ENCODE measurements around the gene NKIRAS2.

NKIRAS2 gene

GRCh38 chr17:41985919-41986318 is 34.0 kb upstream of the NKIRAS2 start:
- no peak for DNase-seq (ENCODE audit: low read depth)
- TF ChIP-seq CTCF (IDR thresholded peaks at IDR 0.05; ENCODE audit: low read length, missing control alignments): no peak
- H3K4me3 ChIP-seq (replicated peaks; ENCODE audit: low read depth, low read length): no peak overlapping the region

GRCh38 chr17:41986634-41987033 is 33.3 kb upstream of the NKIRAS2 start:
- no peak for DNase-seq (ENCODE audit: low read depth)
- H3K4me3 ChIP-seq (replicated peaks; ENCODE audit: low read depth, low read length): no peak overlapping the region
- no peak for TF ChIP-seq CTCF (IDR thresholded peaks at IDR 0.05; ENCODE audit: low read length, missing control alignments)

- H3K4me3 ChIP-seq (replicated peaks; ENCODE audit: low read depth, low read length): no peak overlapping the region
- TF ChIP-seq CTCF (IDR thresholded peaks at IDR 0.05; ENCODE audit: low read length, missing control alignments): no peak
- DNase-seq (ENCODE audit: low read depth): no peak
These were observed 32.2 kb upstream of the NKIRAS2 start for GRCh38 chr17:41987642-41988041.

- H3K4me3 ChIP-seq (replicated peaks; ENCODE audit: low read depth, low read length): no peak overlapping the region
- no peak for DNase-seq (ENCODE audit: low read depth)
- no peak for TF ChIP-seq CTCF (IDR thresholded peaks at IDR 0.05; ENCODE audit: low read length, missing control alignments)
These were observed 31.5 kb upstream of the NKIRAS2 start for GRCh38 chr17:41988418-41988817.

- no peak overlapping the region for H3K4me3 ChIP-seq (replicated peaks; ENCODE audit: low read depth, low read length)
- TF ChIP-seq CTCF (IDR thresholded peaks at IDR 0.05; ENCODE audit: low read length, missing control alignments): no peak
- DNase-seq (ENCODE audit: low read depth): no peak
These were observed 30.0 kb upstream of the NKIRAS2 start for GRCh38 chr17:41989702-41990419.

- no peak for DNase-seq (ENCODE audit: low read depth)
- H3K4me3 ChIP-seq (replicated peaks; ENCODE audit: low read depth, low read length): no peak overlapping the region
- TF ChIP-seq CTCF (IDR thresholded peaks at IDR 0.05; ENCODE audit: low read length, missing control alignments): no peak
These were observed 27.3 kb upstream of the NKIRAS2 start for GRCh38 chr17:41992576-41992975.

GRCh38 chr17:41996855-41997164 is 23.1 kb upstream of the NKIRAS2 start:
- no peak for DNase-seq (ENCODE audit: low read depth)
- no peak for TF ChIP-seq CTCF (IDR thresholded peaks at IDR 0.05; ENCODE audit: low read length, missing control alignments)
- H3K4me3 ChIP-seq (replicated peaks; ENCODE audit: low read depth, low read length): no peak overlapping the region

All from fibroblast of pulmonary artery (primary cell).